Sigmoid colon (tissue), 7 donors: ENCODE measurements around the gene FAM180A. TPM values are rescaled to one million over a fixed set of nuclear protein-coding genes. Genes with fewer than 3 reads are reported as not detected.

Source experiments
- DNase-seq: peaks from one replicate; pipeline ENCODE4 v3.0.0-alpha.2; 2019
- H3K27ac ChIP-seq, 4 donors: fragments of 200-600 bp; sonication (generic); one replicate each; pipeline ENCODE4 v1.5.1; 2016 to 2019; ENCODE audit warnings: mild to moderate bottlenecking in 1 of 4
- H3K27me3 ChIP-seq, 3 donors: fragments of 200-600 bp; sonication (generic); one replicate each; pipeline ENCODE4 v1.5.1; 2019; ENCODE audit warnings: mild to moderate bottlenecking in 1 of 3
- H3K36me3 ChIP-seq, 4 donors: fragments of 200-600 bp; sonication (generic); one replicate each; pipeline ENCODE4 v1.5.1; 2016 to 2019
- H3K4me1 ChIP-seq, 4 donors: fragments of 200-600 bp; sonication (generic); one replicate each; pipeline ENCODE4 v1.5.1; 2017 to 2019
- H3K4me3 ChIP-seq, 4 donors: fragments of 200-600 bp; sonication (generic); one replicate each; pipeline ENCODE4 v1.5.1; 2017 to 2019; ENCODE audit warnings: mild to moderate bottlenecking in 2 of 4, moderate library complexity in 1 of 4
- H3K9me3 ChIP-seq, 4 donors: fragments of 200-600 bp in 3 of 4; sonication (generic) in 3 of 4; one replicate each; pipeline versions ENCODE4 v1.5.1 to v1.6.1; 2013 to 2019
- CTCF ChIP-seq, 4 experiments: fragments of 450-650 bp in 3 of 4; fragments of 200-600 bp in 1 of 4; IDR thresholded peaks; one replicate each; pipeline ENCODE4 v1.5.1; 2016 to 2019; ENCODE audit warnings: antibody characterized with exemption in 4 of 4, mild to moderate bottlenecking in 3 of 4, moderate library complexity in 2 of 4
- EP300 ChIP-seq, 4 donors: sonication (generic); formaldehyde crosslinking; IDR thresholded peaks; one replicate each; pipeline ENCODE4 v1.6.1; 2017; ENCODE audit warnings: antibody characterized with exemption in 4 of 4
- POLR2A ChIP-seq, 2 donors: fragments of 450-650 bp; IDR thresholded peaks; one replicate each; pipeline ENCODE4 v1.6.1; 2016; ENCODE audit warnings: antibody characterized with exemption in 2 of 2, mild to moderate bottlenecking in 2 of 2, moderate library complexity in 2 of 2
- POLR2AphosphoS5 ChIP-seq, 4 donors: sonication (generic); formaldehyde crosslinking; IDR thresholded peaks; one replicate each; pipeline ENCODE4 v1.6.1; 2017; ENCODE audit warnings: antibody characterized with exemption in 4 of 4
- WGBS, 2 donors: extraction: QIAGEN DNeasy Blood & Tissue Kit; methylation state at CpG; one replicate each; pipeline ENCODE4 v1.1.7; 2013; 5-methylcytosine and 5-hydroxymethylcytosine counted together
- intact Hi-C: fragments of 100-400 bp; cut with DNase I; formaldehyde crosslinking; loops from one replicate; pipeline ENCODE4 v1.15.1; 2023
- polyA plus RNA-seq, 3 donors: library from polyadenylated mRNA; stranded (reverse); fragments of 200-250 nt; gene quantifications; one replicate each; pipeline ENCODE4 v1.2.3, GENCODE V29; 2013
- total RNA-seq, 4 donors: library from RNA; depleted of rRNA; stranded (reverse); fragments of >200 nt; gene quantifications; one replicate each; pipeline ENCODE4 v1.1.0, GENCODE V29; 2016
- donor health status: healthy with polysubstance abuse.
- donor health status: Bipolar disorder and iron deficiency.
- donor health status: healthy.

Gene FAM180A
- total and polyA plus RNA-seq, 7 donors: 0.60 to 8.9 (median 3.0) TPM; not detected in 1

DNA sequence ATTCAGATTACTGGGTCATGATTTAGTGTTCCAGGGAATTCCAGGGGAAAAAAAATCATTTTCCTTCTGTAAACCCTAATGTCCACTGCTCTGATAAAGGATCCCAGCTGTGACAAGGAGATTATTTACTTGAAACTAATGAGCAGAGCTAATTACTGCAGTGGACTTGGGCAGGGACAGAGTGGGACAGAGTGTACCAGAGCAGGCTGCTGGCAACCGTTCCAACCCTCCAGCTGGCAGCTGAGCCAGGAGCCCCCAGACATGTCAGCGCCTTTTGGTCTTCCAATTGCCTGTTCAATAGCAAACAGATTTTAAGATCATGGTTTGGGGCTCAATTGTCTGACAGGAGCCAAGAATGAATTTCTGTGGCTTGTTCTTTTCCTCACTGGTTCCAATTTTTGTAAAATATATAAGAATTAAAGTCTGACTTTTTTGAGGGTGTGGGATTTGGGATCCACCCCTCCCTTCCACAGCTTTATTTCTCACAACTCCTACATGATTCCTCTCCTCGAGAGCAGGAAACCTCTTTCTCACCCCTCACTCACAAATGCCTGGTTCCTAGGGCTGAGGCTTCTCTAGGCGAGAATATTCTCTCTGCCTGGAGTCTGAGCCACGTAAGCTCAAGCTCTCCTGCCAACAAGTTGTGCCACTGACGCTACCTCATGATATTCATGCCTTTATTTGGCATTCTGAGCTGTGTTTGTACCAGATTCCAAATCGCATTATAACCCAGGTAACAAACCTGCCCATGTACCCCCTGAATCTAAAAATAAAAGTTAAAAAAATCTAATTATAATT lies 20.6 kb upstream of the FAM180A start:
- H3K36me3 ChIP-seq: no peaks in the 10 kb centered on the region
- no peaks in the 10 kb centered on the region for H3K9me3 ChIP-seq
- H3K27ac ChIP-seq: peak overlapping the region in 1 of 4 donors; percentile 32
- no peak for TF ChIP-seq POLR2AphosphoS5 (IDR thresholded peaks at IDR 0.05)
- no peak for TF ChIP-seq POLR2A (IDR thresholded peaks at IDR 0.05)
- no peak for TF ChIP-seq CTCF (IDR thresholded peaks at IDR 0.05)
- TF ChIP-seq EP300 (IDR thresholded peaks at IDR 0.05): no peak
- no peak for DNase-seq
- intact Hi-C loops: no loop called here
- no peaks in the 10 kb centered on the region for H3K27me3 ChIP-seq
- WGBS, 2 donors: 83 to 84% methylated on average over 7 of the region's 7 CpGs
- H3K4me1 ChIP-seq: peaks cover 0 to 4% (median 0%) of the 10 kb centered on the region in 4 donors
- H3K4me3 ChIP-seq: no peak overlapping the region

DNA sequence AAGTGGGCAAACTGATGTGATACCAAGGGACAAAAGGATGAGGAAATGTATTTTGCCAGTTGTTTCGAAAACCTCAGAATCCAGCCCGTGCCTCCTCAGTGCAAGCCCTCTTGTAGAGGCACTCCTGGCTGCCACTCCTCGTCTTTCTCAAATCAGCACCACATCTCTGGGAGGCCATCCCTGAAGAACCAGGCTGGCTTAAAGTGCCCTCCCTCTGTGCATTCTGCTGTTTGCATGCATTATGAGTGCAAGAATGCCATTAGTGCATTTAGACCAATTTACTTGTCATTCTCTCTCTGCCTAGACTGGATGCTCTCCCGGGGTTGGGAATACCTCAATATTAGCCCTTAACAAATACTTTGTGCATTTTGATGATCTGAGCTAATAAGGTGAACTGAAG lies 19.9 kb upstream of the FAM180A start:
- TF ChIP-seq EP300 (IDR thresholded peaks at IDR 0.05): no peak
- TF ChIP-seq CTCF (IDR thresholded peaks at IDR 0.05): no peak
- no peak for TF ChIP-seq POLR2AphosphoS5 (IDR thresholded peaks at IDR 0.05)
- TF ChIP-seq POLR2A (IDR thresholded peaks at IDR 0.05): no peak
- no peaks in the 10 kb centered on the region for H3K27me3 ChIP-seq
- WGBS, 2 donors: 79 to 80% methylated on average over 4 of the region's 4 CpGs
- intact Hi-C loops: no loop called here
- H3K27ac ChIP-seq: peak overlapping the region in 1 of 4 donors; percentile 32
- H3K9me3 ChIP-seq: no peaks in the 10 kb centered on the region
- H3K36me3 ChIP-seq: no peaks in the 10 kb centered on the region
- H3K4me3 ChIP-seq: no peak overlapping the region
- no peaks in the 10 kb centered on the region for H3K4me1 ChIP-seq
- DNase-seq: no peak

DNA sequence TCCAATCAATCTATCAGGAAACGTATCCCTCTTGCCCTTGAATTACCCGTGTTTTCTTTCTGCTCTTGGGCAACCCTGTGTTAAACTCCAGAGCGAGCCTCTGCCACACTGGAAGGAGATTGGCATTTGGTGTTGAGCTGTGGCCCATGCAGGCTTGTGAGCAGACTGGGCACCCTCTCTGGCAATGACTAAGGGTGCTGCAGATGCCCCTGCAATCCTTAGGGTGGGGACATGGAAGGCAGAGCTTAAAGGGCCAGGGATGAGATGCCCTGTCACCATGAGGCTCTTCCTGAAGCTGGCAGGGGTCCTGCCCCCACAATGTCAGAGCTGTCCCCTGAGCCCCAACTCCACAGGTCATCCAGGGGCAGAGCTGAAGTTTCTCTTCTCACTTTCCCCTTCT lies 19.5 kb upstream of the FAM180A start:
- intact Hi-C loops: no loop called here
- H3K27ac ChIP-seq: no peak overlapping the region
- no peak overlapping the region for H3K4me3 ChIP-seq
- no peaks in the 10 kb centered on the region for H3K9me3 ChIP-seq
- no peak for DNase-seq
- H3K36me3 ChIP-seq: no peaks in the 10 kb centered on the region
- WGBS, 2 donors: 66 to 82% methylated on average over 3 of the region's 3 CpGs
- H3K4me1 ChIP-seq: no peaks in the 10 kb centered on the region
- TF ChIP-seq POLR2AphosphoS5 (IDR thresholded peaks at IDR 0.05): no peak
- TF ChIP-seq EP300 (IDR thresholded peaks at IDR 0.05): no peak
- H3K27me3 ChIP-seq: no peaks in the 10 kb centered on the region

- Histone ChIP-seq H3K27me3 (no peaks in the 10 kb centered on the region), H3K9me3 (no peaks in the 10 kb centered on the region), H3K4me3 (no peak overlapping the region), H3K27ac (no peak overlapping the region), H3K36me3 (no peaks in the 10 kb centered on the region), H3K4me1 (peaks cover 0 to 20% (median 19%) of the 10 kb centered on the region in 4 donors)
- intact Hi-C loops: no loop called here
- TF ChIP-seq EP300 (IDR thresholded peaks at IDR 0.05) (no peak), POLR2A (IDR thresholded peaks at IDR 0.05) (no peak), POLR2AphosphoS5 (IDR thresholded peaks at IDR 0.05) (no peak), CTCF (IDR thresholded peaks at IDR 0.05) (no peak)
- DNase-seq: no peak
- 91 to 94% methylated on average over 2 of the region's 2 CpGs for WGBS, 2 donors
These were observed 14.6 kb upstream of the FAM180A start for GRCh38 chr7:135763261-135763660.

- no peaks in the 10 kb centered on the region for H3K27me3 ChIP-seq
- H3K9me3 ChIP-seq: no peaks in the 10 kb centered on the region
- TF ChIP-seq POLR2A (IDR thresholded peaks at IDR 0.05): no peak
- TF ChIP-seq EP300 (IDR thresholded peaks at IDR 0.05): no peak
- TF ChIP-seq POLR2AphosphoS5 (IDR thresholded peaks at IDR 0.05): no peak
- no peak for TF ChIP-seq CTCF (IDR thresholded peaks at IDR 0.05)
- H3K36me3 ChIP-seq: no peaks in the 10 kb centered on the region
- peaks cover 0 to 25% (median 25%) of the 10 kb centered on the region in 4 donors for H3K4me1 ChIP-seq
- no peak overlapping the region for H3K27ac ChIP-seq
- no peak for DNase-seq
- no peak overlapping the region for H3K4me3 ChIP-seq
- 66 to 77% methylated on average over 10 of the region's 10 CpGs for WGBS, 2 donors
- intact Hi-C loops: no loop called here
These were observed 13.3 kb upstream of the FAM180A start for GRCh38 chr7:135761751-135762488.
